Calu3 (cell line): ENCODE data around the gene CCL7. TPM values are rescaled to one million over a fixed set of nuclear protein-coding genes. Genes with fewer than 3 reads are reported as not detected.
A peak's percentile ranks its signal among the peaks of the same experiment; 100 is the strongest.

Experiments used
- BruUV-seq: library from RNA; stranded (reverse); fragments of 400-500 nt; replicated peaks from 2 replicates; lab custom pipeline; 2021; lab: Mats Ljungman, UMichigan
- CTCF ChIA-PET: fragments of 300-600 bp; sonication (Branson Sonifier 250); formaldehyde crosslinking; loops from one replicate; lab custom pipeline; 2022; ENCODE audit warnings: antibody characterized with exemption; lab: Charles Lee
- DNase-seq: peaks from one replicate; pipeline ENCODE4 v3.0.0; 2022
- H3K27ac Mint-ChIP-seq: one replicate; pipeline ENCODE4 v1.8.0; 2022; ENCODE audit warnings: mixed read lengths; ENCODE audit not compliant: unreplicated experiment
- H3K27me3 Mint-ChIP-seq: one replicate; pipeline ENCODE4 v1.8.0; 2022; ENCODE audit warnings: mixed read lengths; ENCODE audit not compliant: unreplicated experiment
- H3K36me3 Mint-ChIP-seq: one replicate; pipeline ENCODE4 v1.8.0; 2022; ENCODE audit warnings: mild to moderate bottlenecking, moderate library complexity, mixed read lengths; ENCODE audit not compliant: insufficient read depth, unreplicated experiment
- H3K4me1 Mint-ChIP-seq: one replicate; pipeline ENCODE4 v1.8.0; 2022; ENCODE audit warnings: mild to moderate bottlenecking, low read depth, mixed read lengths; ENCODE audit not compliant: unreplicated experiment
- H3K4me3 Mint-ChIP-seq: one replicate; pipeline ENCODE4 v1.8.0; 2022; ENCODE audit warnings: mild to moderate bottlenecking, low read depth, moderate library complexity, mixed read lengths; ENCODE audit not compliant: unreplicated experiment
- H3K9me3 Mint-ChIP-seq: one replicate; pipeline ENCODE4 v1.8.0; 2022; ENCODE audit warnings: low read depth, mixed read lengths; ENCODE audit not compliant: unreplicated experiment
- CTCF ChIP-seq: fragments of 200-600 bp; IDR thresholded peaks from one replicate; pipeline ENCODE4 v1.8.0; 2022; ENCODE audit warnings: antibody characterized with exemption; ENCODE audit not compliant: unreplicated experiment
- intact Hi-C: fragments of 100-400 bp; cut with micrococcal nuclease; formaldehyde crosslinking; loops from one replicate; pipeline ENCODE4 v1.10.0; 2022; ENCODE audit not compliant: unreplicated experiment
- total RNA-seq: library from RNA; stranded (reverse); gene quantifications from 2 replicates; pipeline ENCODE4 v1.2.3, GENCODE V29; 2022

The CCL7 gene
- total RNA-seq, 1 experiment from 2014 or later, result not detected

GRCh38 chr17:34306466-34306865, 36.4 kb downstream of the CCL7 start:
- intact Hi-C loops, result loop anchor here (2.0 kb wide), 1 partner anchor 106 kb away; no protein-coding TSS in a partner anchor
- H3K27me3 Mint-ChIP-seq, result peaks cover 78% of the 10 kb centered on the region
- TF ChIP-seq CTCF, result no peak
- H3K27ac Mint-ChIP-seq, result no peak overlapping the region
- BruUV-seq, result no TSS peak
- H3K4me3 Mint-ChIP-seq, result no peak overlapping the region
- no peaks in the 10 kb centered on the region for H3K9me3 Mint-ChIP-seq
- no peaks in the 10 kb centered on the region for H3K4me1 Mint-ChIP-seq
- peak; percentile 15 for DNase-seq
- H3K36me3 Mint-ChIP-seq, result no peaks in the 10 kb centered on the region
- CTCF ChIA-PET, result interaction anchor here (0.6 to 1.4 kb wide), 4 partner anchors 55 to 108 kb away, joined by 3 to 12 read pairs (median 6); no protein-coding TSS in a partner anchor

GRCh38 chr17:34307110-34307509, 37.1 kb downstream of the CCL7 start:
- no TSS peak for BruUV-seq
- no peaks in the 10 kb centered on the region for H3K36me3 Mint-ChIP-seq
- H3K27me3 Mint-ChIP-seq, result peaks cover 75% of the 10 kb centered on the region
- no peak for DNase-seq
- no peak overlapping the region for H3K4me3 Mint-ChIP-seq
- CTCF ChIA-PET, result interaction anchor here (0.6 to 1.4 kb wide), 4 partner anchors 54 to 108 kb away, joined by 3 to 12 read pairs (median 6); no protein-coding TSS in a partner anchor
- H3K27ac Mint-ChIP-seq, result no peak overlapping the region
- H3K4me1 Mint-ChIP-seq, result no peaks in the 10 kb centered on the region
- intact Hi-C loops, result loop anchor here (2.0 kb wide), 1 partner anchor 106 kb away; no protein-coding TSS in a partner anchor
- TF ChIP-seq CTCF, result no peak
- H3K9me3 Mint-ChIP-seq, result no peaks in the 10 kb centered on the region

- Mint-ChIP-seq H3K4me3 (no peak overlapping the region), H3K9me3 (no peaks in the 10 kb centered on the region), H3K36me3 (no peaks in the 10 kb centered on the region), H3K4me1 (no peaks in the 10 kb centered on the region), H3K27ac (no peak overlapping the region), H3K27me3 (peaks cover 75% of the 10 kb centered on the region)
- no TSS peak for BruUV-seq
- no peak for DNase-seq
- TF ChIP-seq CTCF, result no peak
- intact Hi-C loops, result no loop called here
- CTCF ChIA-PET, result interaction anchor here (0.6 kb wide), 1 partner anchor 92 kb away, joined by 3 read pairs; no protein-coding TSS in a partner anchor
These were observed 38.4 kb downstream of the CCL7 start for GRCh38 chr17:34308371-34308770.

- Mint-ChIP-seq H3K9me3 (no peaks in the 10 kb centered on the region), H3K36me3 (no peaks in the 10 kb centered on the region), H3K27me3 (peaks cover 76% of the 10 kb centered on the region), H3K27ac (no peak overlapping the region), H3K4me1 (no peaks in the 10 kb centered on the region), H3K4me3 (no peak overlapping the region)
- no peak for DNase-seq
- BruUV-seq, result no TSS peak
- CTCF ChIA-PET, result no interaction called here
- intact Hi-C loops, result no loop called here
- no peak for TF ChIP-seq CTCF
These were observed 41.3 kb downstream of the CCL7 start for GRCh38 chr17:34311291-34311690.
